NK-92 (cell line): ENCODE data around the gene ZNF222.

Experiments used
- DNase-seq: peaks from one replicate; lab custom pipeline; 2025; ENCODE audit not compliant: unreplicated experiment; lab: John Stamatoyannopoulos, UW

ZNF222 gene

DNA sequence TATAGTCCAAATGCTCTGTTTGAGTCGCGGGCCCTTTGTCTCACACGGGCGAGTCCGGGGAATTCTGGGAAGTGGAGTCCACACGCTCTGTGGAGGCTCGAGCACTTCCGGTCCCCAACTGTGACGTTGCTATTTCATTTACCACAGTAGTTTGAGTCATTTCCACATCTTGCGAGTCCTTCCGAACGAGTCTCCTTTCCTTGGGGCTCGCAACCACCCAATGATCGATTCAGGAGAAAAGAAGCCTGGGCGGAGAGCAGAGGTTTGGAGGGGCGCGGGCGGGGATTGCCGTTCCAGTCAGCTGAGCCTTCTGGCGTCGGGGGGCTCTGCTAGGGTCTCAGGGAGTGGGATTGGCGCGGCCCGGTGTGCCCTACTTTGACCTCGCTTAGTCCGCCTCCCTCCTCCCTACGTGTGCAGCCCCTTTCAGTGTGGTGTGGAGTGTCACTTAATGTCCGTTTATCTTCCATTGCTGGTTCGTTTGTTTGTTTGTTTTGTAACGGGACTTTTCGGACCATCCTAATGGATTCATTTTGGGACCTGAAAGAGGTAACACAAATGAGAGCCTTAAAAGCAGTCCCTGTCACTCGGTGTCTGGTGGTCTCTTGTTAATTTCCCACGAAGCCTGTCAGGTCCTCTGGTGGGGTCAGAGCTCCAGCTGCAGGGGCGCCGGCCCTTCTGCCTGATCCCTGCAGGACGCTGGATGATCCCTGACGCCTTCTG lies at the start of gene ZNF222:
Gene ZNF222, plus strand, starts transcription at position 163 of the 720 bp plus-strand sequence. Its CDS starts 58 bp downstream, at position 221.
- no peak for DNase-seq

DNA sequence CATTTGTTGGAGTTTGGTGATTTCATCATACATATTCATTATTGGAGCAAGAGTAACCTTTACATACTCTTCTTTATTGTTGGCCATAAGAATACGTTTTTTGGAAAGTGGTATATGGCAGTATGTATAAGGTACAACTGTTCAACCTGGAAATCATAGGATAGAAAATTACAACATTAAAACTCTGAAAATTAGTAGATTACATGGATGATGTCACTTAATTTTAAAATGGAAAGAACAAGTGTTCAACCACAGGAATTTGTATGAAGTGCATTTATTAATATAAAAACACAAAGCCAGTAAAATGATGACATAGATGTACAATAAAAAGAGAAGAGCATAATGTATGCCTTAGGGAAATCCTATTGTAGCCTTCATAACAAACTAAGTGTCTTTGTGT lies 48.4 kb upstream of the ZNF222 start:
- DNase-seq, result no peak

DNA sequence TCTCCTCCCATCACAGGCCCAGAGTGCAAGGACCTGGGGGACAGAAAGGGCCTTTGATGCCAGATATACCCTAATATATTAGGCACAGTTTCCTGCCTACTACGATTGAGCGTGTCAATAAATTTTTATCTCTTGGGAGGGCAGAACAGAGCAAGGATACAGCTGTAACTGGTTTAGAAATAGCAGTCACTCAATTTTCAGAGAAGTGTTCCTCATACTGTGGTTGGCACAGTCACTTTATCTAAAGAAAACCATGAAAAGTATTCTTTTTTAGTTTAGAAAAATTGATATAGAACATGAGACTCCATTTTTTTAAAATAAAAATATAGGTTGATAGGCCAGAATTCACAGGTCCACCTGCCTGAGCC lies 41.7 kb upstream of the ZNF222 start:
- DNase-seq, result no peak

DNA sequence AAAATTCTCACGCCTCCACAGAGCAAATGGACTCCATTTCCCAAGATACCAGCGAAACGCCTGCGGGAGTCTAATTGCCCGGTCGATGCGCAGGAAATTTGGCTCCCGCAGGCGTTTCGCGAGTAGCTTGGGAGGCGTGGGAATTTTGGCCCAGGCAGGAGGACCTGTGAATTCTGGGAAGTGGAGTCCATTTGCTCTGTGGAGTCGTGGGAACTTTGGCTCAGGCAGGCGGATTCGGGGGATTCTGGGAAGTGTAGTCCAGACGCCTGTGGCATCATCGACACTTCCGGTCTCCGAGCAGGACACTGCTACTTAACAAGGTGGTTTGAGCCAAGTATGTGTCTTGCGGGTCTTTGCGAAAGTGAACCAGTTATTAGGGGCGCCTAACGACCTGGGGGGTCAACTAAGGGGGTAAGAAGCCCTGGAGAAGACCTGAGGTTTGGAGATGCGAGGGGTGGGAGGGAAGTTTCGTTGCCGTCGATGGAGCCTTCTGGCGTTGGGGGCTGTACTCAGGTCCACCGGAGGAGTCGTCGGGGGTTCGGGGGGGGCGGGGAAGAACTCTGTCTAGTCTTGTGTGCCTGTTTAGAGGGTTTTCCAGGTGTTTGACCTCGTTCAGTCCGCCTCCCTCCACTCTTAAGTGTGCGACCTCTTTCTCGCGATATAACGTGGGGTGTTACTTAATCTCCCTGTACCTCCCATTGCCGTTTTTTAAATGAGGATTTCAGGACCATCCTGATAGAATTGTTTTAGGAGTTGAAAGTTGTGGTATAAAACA lies 41.1 kb upstream of the ZNF222 start, which contains the start of gene ZNF155:
Gene ZNF155, plus strand, starts transcription at position 277 of the 775 bp plus-strand sequence. CDS start 4,356 bp downstream, outside the sequence.
- DNase-seq, result no peak

DNA sequence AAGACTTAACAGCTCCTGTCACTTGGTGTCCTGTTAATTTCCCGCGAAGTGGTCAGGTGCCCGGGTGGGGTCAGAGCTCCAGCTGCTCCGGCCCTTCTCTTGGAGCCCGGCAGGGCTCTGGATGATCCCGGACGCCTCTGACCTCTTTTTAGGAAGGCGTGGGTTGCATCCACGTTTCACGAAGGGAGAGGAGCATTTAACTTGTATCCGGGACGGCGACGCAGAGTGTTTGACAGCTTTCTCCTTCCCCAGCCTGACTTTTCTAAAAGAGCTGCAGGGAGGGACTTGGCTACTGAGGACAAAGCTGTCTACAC lies 40.5 kb upstream of the ZNF222 start:
- DNase-seq, result no peak

DNA sequence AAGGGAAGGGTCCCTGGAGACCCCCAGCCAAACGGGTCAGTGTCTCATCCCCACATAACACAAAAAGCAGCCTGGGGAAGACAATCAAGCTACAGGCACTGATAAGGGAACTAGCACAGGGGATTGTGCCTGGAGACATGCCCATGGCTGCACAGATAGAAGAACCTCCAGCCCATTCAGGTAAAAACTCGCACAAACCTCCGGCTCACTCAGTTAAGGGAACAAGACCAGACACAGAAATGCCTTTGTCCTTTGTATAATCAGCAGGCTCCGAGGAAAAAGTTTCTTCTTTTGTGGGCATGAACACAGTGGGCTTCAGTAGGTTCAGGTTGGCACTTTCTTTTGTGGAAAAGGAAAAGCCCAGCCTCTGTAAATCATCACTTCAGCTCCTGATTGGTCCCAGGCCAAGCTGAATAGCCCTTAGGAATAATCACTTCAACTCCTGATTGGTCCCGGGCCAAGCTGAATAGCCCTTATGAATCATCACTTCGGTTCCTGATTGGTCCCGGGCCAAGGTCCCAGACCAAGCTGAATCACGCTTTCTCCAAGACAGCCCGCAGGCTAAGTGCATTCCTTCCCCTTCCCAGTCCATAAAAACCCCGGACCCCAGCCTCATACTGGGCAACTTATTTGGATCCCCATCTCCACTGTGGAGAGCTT lies 27.4 kb upstream of the ZNF222 start:
- DNase-seq, result no peak

DNA sequence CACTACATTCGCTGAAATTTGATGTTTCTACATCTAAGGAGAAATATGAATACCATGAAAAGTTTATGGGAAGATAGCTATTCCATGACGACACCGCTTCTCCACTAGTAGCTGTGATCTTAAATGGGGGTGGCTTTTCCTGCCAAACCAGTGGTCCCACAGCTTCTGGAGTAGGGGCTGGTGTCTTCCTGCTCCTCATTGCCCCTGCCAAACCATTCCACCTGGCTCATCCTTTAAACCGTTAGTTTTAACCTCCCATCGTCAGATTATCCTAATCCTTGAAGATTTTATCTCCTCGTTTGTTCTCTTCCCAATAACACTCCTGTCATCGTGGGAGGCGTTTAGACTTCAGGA lies 23.0 kb upstream of the ZNF222 start:
- no peak for DNase-seq

DNA sequence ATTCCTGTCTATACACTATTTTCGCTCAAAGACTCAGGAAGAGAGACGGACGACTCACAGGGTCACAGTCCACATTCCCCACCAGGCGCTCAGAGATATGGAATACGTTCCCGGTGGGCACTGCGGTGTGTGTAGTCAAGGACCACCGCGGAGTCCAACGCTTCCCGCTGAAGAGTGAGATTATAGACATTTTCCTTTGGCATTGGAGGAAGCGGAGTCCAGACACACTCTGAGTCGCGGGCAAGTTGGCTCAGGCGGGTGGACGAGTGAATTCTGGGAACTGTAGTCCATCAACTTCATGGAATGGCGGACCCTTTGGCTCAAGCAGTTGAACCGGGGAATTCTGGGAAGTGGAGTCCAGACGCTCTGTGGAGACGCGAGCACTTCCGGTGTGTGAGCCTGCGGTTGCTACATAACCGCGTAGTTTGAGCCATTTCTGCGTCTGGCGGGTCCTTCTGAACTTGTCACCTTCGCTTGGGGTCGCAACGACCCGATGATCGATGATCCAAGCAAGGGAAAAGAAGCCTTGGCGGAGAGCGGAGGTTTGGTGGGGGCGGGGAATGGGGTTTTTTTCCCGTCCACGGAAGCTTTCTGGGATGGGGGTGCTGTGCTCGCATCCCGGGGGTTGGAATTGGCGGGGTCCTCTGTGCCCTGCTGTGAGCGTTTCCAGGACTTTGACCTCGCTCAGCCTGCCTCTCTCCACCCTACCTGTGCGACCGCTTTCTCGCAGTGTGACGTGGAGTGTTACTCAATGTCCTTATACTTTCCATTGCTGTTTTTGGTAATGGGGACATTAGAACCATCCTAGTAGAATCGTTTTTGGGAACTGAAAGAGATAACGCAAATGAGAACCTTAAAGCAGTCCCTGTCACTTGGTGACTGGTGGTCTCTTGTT lies 22.4 kb upstream of the ZNF222 start, which contains the start of gene ZNF230:
Gene ZNF230, plus strand, starts transcription at position 392 of the 895 bp plus-strand sequence. CDS start 4,122 bp downstream, outside the sequence.
- DNase-seq, result no peak

DNA sequence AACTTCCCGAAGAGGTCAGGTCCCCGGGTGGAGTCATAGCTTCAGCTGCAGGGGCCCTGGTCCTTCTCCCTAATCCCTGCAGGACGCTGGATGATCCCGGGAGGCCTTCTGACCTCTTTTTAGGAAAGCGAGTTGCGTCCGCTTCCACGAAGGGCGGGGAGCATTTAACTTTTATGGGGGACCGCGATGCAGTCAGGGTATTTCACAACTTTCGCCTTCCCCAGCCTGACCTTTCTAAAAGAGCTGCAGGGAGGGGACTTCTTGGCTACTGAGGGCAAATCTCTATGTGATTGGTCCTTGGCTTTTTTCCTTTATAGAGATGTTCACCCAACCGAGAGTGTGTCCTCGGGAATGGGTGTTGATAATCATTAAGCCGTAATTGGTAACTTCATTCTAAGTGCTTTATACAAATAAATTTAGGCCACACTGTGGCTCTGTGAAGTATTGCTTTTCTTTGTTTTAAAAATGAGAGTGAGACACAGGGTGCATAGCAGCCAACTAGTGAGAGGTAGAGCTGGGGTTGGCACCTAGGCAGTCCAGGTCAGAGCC lies 21.6 kb upstream of the ZNF222 start:
- no peak for DNase-seq

DNA sequence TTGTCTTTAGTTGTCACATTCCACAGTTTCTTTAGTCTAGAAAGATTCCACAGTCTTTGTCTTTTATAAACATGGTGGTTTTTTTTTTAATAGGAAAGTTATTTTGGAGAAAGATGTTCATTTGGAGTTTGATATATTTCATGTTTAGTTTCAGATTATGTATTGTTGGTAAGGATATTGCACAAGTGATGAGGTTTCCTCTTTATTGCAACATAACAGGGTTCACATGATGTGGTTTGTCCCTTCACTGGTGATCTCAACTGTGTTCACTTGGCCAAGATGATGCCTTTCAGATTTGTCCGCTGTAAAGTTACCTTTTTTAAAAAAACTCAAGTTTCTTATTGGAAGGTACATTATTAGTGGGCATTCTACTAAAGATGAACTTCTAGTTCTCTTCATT lies 19.2 kb upstream of the ZNF222 start:
- no peak for DNase-seq

DNA sequence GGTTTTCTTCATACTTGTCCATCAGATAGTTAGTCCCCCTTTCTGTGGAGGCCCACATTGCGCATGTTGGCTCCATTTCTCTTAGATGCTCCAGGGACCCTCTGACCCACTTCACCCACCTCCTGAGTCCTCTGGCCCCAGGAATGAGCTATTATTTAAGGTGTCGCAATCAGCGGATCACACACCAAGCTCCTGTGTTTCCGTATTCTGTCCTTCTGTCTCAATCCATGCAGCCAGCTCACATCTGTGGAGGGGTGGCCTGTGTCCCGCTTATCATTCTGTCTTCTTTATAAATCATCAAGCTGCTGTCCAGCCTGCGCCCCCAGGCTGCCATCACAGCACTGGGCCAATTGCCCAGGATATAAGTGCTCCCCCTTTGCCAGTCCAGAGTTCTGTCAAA lies 17.7 kb upstream of the ZNF222 start:
- DNase-seq, result no peak

DNA sequence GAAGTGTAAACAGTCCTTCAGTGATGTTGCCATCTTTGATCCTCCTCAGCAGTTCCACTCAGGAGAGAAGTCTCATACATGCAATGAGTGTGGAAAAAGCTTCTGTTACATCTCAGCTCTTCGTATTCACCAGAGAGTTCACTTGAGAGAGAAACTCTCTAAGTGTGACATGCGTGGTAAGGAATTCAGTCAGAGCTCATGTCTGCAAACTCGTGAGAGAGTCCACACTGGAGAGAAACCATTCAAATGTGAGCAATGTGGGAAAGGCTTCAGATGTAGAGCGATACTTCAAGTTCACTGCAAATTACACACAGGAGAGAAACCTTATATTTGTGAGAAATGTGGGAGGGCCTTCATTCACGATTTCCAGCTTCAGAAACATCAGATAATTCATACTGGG lies 14.7 kb upstream of the ZNF222 start:
- DNase-seq, result no peak

DNA sequence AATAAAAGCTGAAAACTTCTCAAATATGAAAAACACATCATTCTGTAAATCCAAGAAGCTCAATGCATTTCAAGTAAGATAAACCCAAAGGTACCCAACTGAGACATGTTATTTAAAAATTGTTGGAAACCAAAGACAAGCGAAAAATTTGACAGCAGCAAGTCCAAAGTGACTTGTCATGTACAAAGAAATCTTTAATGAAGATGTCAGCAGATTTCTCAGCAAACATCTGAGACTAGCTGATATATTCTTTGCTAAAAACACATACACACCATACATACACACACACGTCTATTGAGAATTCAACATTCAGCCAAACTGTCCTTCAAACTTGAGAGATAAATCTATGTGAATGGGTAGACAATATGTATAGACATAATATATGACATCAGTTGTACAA lies 5.7 kb upstream of the ZNF222 start:
- no peak for DNase-seq

DNA sequence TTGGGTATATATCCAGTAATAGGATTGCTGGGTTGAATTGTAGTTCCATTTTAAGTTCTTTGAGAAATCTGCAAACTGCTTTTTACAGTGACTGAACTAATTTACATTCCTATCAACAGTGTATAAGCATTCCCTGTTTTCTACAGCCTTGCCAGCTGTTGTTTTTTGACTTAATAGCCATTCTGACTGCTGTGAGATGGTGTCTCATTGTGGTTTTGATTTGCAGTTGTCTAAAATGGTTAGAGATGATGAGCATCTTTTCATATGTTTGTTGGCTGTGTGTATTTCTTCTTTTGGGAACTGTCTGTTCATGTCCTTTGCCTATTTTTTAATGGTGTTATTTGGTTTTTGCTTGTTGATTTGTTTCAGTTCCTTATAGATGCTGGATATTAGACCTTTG lies 4.0 kb upstream of the ZNF222 start:
- no peak for DNase-seq

DNA sequence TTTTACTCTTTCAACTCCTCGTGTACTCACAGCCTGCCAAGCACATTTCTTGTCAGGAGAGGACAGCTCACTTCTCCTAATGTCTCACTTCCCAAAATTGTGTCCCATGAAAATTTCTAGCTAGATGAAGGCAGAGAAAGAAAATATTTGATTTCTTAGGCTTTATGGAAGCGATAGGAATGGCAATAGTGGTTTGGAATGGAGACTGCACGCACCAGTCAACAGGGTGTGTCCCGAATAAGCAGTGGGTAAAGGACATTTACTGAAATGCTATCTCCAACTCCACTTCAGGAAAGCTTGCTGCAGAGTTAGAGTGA lies 321 bp upstream of the ZNF222 start:
- no peak for DNase-seq

DNA sequence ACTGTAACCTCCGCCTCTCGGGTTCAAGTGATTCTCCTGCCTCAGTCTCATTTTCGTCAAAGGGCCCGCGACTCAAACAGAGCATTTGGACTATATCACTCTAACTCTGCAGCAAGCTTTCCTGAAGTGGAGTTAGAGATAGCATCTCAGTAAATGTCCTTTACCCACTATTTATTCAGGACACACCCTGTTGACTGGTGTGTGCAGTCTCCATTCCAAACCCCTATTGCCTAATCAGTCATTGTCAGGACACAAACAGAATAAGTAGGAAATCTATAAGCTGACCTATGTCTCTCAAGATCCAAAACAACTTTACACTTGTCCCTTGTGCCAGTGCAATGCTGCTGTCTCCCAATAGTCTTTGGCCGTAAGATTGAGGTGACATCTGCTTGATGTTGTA lies 1.4 kb downstream of the ZNF222 start:
- DNase-seq, result no peak

DNA sequence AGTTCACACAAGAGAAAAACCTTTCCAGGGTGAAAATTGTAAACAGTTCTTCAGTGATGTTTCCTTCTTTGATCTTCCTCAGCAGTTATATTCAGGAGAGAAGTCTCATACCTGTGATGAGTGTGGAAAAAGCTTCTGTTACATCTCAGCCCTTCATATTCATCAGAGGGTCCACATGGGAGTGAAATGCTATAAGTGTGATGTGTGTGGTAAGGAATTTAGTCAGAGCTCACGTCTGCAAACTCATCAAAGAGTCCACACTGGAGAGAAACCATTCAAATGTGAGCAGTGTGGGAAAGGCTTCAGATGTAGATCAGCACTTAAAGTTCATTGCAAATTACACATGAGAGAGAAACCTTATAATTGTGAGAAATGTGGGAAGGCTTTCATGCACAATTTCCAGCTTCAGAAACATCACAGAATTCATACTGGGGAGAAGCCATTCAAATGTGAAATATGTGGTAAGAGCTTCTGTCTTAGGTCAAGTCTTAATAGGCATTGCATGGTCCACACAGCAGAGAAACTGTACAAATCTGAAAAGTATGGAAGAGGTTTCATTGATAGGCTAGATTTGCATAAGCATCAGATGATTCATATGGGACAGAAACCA lies 6.9 kb downstream of the ZNF222 start:
- DNase-seq, result no peak

DNA sequence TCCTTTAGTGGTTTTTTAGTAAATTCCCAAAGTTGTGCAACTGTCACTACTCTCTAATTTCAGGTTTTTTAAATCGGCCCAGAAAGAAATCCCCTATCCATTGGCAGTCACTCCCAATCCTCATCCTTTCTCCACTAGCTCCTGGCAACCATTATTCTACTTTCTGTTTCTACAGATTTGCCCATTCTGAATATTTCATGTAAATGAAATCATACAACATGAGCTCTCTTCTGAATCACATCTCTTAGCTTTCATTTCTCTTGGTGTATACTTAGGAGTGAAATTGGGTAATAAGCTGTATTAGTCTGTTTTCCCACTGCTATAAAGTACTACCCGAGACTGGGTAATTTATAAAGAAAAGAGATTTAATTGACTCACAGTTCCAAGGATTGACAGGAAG lies 17.0 kb downstream of the ZNF222 start:
- DNase-seq, result no peak

DNA sequence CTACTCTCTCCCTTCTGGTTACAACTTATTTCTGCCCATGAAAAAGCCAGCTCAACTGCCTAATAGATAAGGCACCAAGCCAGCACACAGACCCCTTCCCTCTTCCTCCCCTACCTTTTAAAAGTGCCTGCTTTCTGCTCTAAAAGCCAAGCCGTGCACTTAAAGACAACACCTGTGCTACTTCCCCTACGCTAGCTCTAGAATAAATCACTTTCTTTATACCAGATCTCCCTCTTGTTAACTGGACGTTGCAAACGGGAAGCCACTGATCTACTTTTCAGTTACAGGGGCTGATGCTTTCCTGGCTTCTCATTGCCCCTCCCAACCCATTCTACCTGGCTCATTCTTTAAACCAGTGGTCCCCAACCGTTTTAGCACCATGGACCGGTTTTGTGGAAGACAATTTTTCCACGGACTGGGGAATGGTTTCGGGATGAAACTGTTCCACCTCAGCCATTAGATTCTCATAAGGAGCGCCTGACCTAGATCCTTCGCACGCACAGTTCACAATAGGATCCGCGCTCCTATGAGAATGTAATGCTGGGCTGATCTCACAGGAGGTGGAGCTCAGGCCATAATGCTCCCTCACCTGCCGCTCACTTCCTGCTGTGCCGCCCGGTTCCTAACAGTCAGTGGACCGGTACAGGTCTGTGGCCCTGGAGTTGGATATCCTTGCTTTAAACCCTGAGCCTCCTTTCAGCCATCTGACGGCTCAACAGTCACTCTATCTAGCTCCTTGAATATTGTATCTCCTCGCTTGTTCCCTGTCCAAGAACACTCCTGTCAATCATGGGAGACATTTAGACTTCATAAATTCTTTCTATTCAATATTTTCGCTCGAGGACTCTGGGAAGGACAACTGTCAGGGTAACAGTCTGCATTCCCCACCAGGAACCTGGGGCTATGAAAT lies 25.8 kb downstream of the ZNF222 start:
- DNase-seq, result no peak
